K562 (cell line): ENCODE measurements around the gene HPF1. TPM values are rescaled to one million over a fixed set of nuclear protein-coding genes. Genes with fewer than 3 reads are reported as not detected.

Experiments used
- ATAC-seq: fragments of 200-7000 bp; cut with Tn5 transposase; 3 replicates; pipeline ENCODE4 v1.9.1; 2020; ENCODE audit warnings: moderate library complexity
- BruUV-seq: library from RNA; stranded (reverse); fragments of 400-500 nt; replicated peaks from 2 replicates; lab custom pipeline; 2021; lab: Mats Ljungman, UMichigan
- CTCF ChIA-PET: fragments of 300-600 bp; formaldehyde crosslinking; extraction: SDS; loops from one replicate; lab custom pipeline; 2021; ENCODE audit warnings: low intra/inter-chr PET ratio; lab: Yijun Ruan, JAX
- POLR2A ChIA-PET: fragments of 300-600, 350-650 bp; sonication (Branson Sonifier 250); formaldehyde crosslinking; extraction: SDS; loops from one replicate; lab custom pipeline; 2021; ENCODE audit warnings: antibody characterized with exemption, inconsistent platforms; lab: Yijun Ruan, JAX
- DNase-seq, 4 experiments: peaks; one replicate each; pipeline versions ENCODE4 v3.0.0 to v3.0.0-alpha.2; 2011 to 2018; ENCODE audit warnings: low spot score in 3 of 4, mixed read lengths in 3 of 4; ENCODE audit errors: extremely low read depth in 1 of 4
- FAIRE-seq: peaks from 2 replicates; lab custom pipeline; 2011; peaks lifted over from hg19 to GRCh38; lab: Jason Lieb, UNC
- H2AFZ ChIP-seq: 2 replicates; pipeline ENCODE4 v1.6.0; 2011; ENCODE audit warnings: low read depth, low read length, control low read depth, inconsistent platforms
- H3K27ac ChIP-seq: fragments of 200-600 bp; 3 replicates; pipeline ENCODE4 v1.8.0; 2011; ENCODE audit warnings: low read depth, mild to moderate bottlenecking, control low read depth, inconsistent platforms, low read length, moderate library complexity, mixed read lengths; ENCODE audit errors: extremely low read depth
- H3K27me3 ChIP-seq, 2 experiments: fragments of 300-600 bp in 1 of 2; 2 replicates in 1 of 2; 3 replicates in 1 of 2; pipeline versions ENCODE4 v1.6.0 to v1.8.0; 2011; ENCODE audit warnings: inconsistent platforms in 2 of 2, low read length in 2 of 2, mild to moderate bottlenecking in 1 of 2, mixed read lengths in 1 of 2, moderate library complexity in 1 of 2; ENCODE audit not compliant: control insufficient read depth in 2 of 2, insufficient read depth in 2 of 2
- H3K36me3 ChIP-seq: fragments of 300-600 bp; 3 replicates; pipeline ENCODE4 v1.8.0; 2011; ENCODE audit warnings: mild to moderate bottlenecking, low read length, inconsistent platforms; ENCODE audit not compliant: control insufficient read depth, insufficient read depth
- H3K4me1 ChIP-seq, 2 experiments: fragments of 200-600 bp in 1 of 2; replicated peaks in 1 of 2; 2 replicates in 1 of 2; 3 replicates in 1 of 2; pipeline versions ENCODE4 v1.5.1 to v1.8.0; 2011; ENCODE audit warnings: inconsistent platforms in 2 of 2, low read length in 2 of 2, mild to moderate bottlenecking in 1 of 2, mixed read lengths in 1 of 2, moderate library complexity in 1 of 2; ENCODE audit not compliant: control insufficient read depth in 2 of 2, insufficient read depth in 2 of 2
- H3K4me2 ChIP-seq: 2 replicates; pipeline ENCODE4 v1.6.1; 2011; ENCODE audit warnings: low read length, control low read depth, inconsistent platforms, mixed read lengths; ENCODE audit not compliant: insufficient read depth
- H3K4me3 ChIP-seq: fragments of 200-600 bp; sonication (generic), shearing (Covaris generic); 2 replicates; pipeline ENCODE4 v1.5.1; 2016; ENCODE audit warnings: control low read depth, inconsistent platforms
- H3K79me2 ChIP-seq: fragments of 200-600 bp; 3 replicates; pipeline ENCODE4 v1.8.0; 2011; ENCODE audit warnings: low read length, inconsistent platforms; ENCODE audit not compliant: control insufficient read depth, insufficient read depth
- H3K9ac ChIP-seq, 2 experiments: 2 replicates each; pipeline versions ENCODE4 v1.6.0 to v1.6.1; 2011; ENCODE audit warnings: low read depth in 2 of 2, low read length in 2 of 2, control low read depth in 1 of 2, inconsistent platforms in 1 of 2, mild to moderate bottlenecking in 1 of 2, mixed read lengths in 1 of 2; ENCODE audit not compliant: insufficient read depth in 1 of 2
- H3K9me1 ChIP-seq: one replicate; pipeline ENCODE4 v1.6.0; 2011; ENCODE audit warnings: inconsistent platforms, mild to moderate bottlenecking, low read length, moderate library complexity; ENCODE audit not compliant: control insufficient read depth, insufficient read depth
- H3K9me3 ChIP-seq: replicated peaks from 2 replicates; pipeline ENCODE4 v1.5.1; 2011; ENCODE audit warnings: low read depth, low read length, inconsistent platforms; ENCODE audit not compliant: control insufficient read depth, insufficient read depth
- H4K20me1 ChIP-seq: replicated peaks from 2 replicates; pipeline ENCODE4 v1.6.1; 2011; ENCODE audit warnings: low read length, inconsistent platforms, mixed read lengths; ENCODE audit not compliant: control insufficient read depth, insufficient read depth
- CCAR2 ChIP-seq: fragments of 200-400 bp; formaldehyde crosslinking; IDR thresholded peaks from 2 replicates; pipeline ENCODE4 v1.6.1; 2017; ENCODE audit warnings: mild to moderate bottlenecking, low read depth, low read length
- FOXK2 ChIP-seq, 2 experiments: fragments of 450-650 bp; IDR thresholded peaks in 1 of 2; conservative IDR thresholded peaks in 1 of 2; 2 replicates each; pipeline ENCODE4 v1.6.1; 2016; ENCODE audit warnings: low read depth in 2 of 2, mild to moderate bottlenecking in 1 of 2
- JUND ChIP-seq, 2 experiments: IDR thresholded peaks; 2 replicates in 1 of 2; 3 replicates in 1 of 2; pipeline ENCODE4 v1.6.1; 2011; ENCODE audit warnings: borderline replicate concordance in 2 of 2, low read depth in 2 of 2, low read length in 2 of 2, improper control_type of control experiment in 1 of 2, missing biosample characterization in 1 of 2, missing genetic modification characterization in 1 of 2, missing genetic modification reagents in 1 of 2
- KHSRP ChIP-seq: fragments of 450-650 bp; IDR thresholded peaks from 2 replicates; pipeline ENCODE4 v1.6.1; 2017
- RERE ChIP-seq: sonication (generic); formaldehyde crosslinking; IDR thresholded peaks from 2 replicates; pipeline ENCODE4 v1.8.0; 2023; ENCODE audit warnings: missing genetic modification reagents, mild to moderate bottlenecking, borderline replicate concordance
- SIRT6 ChIP-seq: IDR thresholded peaks from one replicate; pipeline ENCODE4 v1.6.1; 2012; ENCODE audit warnings: low read depth, mild to moderate bottlenecking, control low read depth, inconsistent platforms, low read length, moderate library complexity
- SREBF1 ChIP-seq: fragments of 150-350 bp; IDR thresholded peaks from 2 replicates; pipeline ENCODE4 v1.6.1; 2014; ENCODE audit warnings: antibody characterized with exemption, low read depth, low read length, borderline replicate concordance
- ZC3H8 ChIP-seq: fragments of 450-650 bp; IDR thresholded peaks from 2 replicates; pipeline ENCODE4 v1.6.1; 2017
- ZNF699 ChIP-seq: fragments of 250-450 bp; sonication (Bioruptor Pico); IDR thresholded peaks from 2 replicates; pipeline ENCODE4 v1.8.0; 2021; ENCODE audit warnings: mild to moderate bottlenecking, moderate library complexity; ENCODE audit not compliant: insufficient replicate concordance
- WGBS: fragments of 100-300 bp; shearing (Covaris generic); methylation state at CpG from one replicate; pipeline ENCODE4 v1.1.6; 2016; ENCODE audit warnings: low coverage, mixed read lengths; ENCODE audit not compliant: insufficient coverage; ENCODE audit errors: missing lambda C conversion rate; 5-methylcytosine and 5-hydroxymethylcytosine counted together
- in situ Hi-C: fragments of 300-500 bp; cut with MboI; formaldehyde crosslinking; loops from 4 replicates; pipeline ENCODE4 v1.15.0; 2018; ENCODE audit warnings: inconsistent platforms, mixed read lengths
- intact Hi-C: fragments of 100-400 bp; cut with micrococcal nuclease; formaldehyde crosslinking; loops from 2 replicates; pipeline ENCODE4 v1.14.2; 2022
- polyA plus RNA-seq, 8 experiments: library from polyadenylated mRNA; depleted of rRNA in 4 of 8; stranded (reverse) in 5 of 8; unstranded in 3 of 8; fragments of >200 nt; fragmentation: Nextera tagmentation in 2 of 8; fragmentation: Illumina TruSeq in 1 of 8; extraction: Ambion mirVana in 2 of 8; extraction: Trizol in 1 of 8; gene quantifications; 2 replicates each; pipeline versions ENCODE4 v1.2.1 to v1.2.3, GENCODE V29; 2011 to 2014; ENCODE audit warnings: inconsistent platforms in 1 of 8, missing spikeins in 1 of 8
- total RNA-seq, 7 experiments: library from RNA; depleted of rRNA in 6 of 7; stranded (reverse); fragments of >200 nt in 6 of 7; fragmentation: Illumina TruSeq in 2 of 7; extraction: Trizol in 2 of 7; gene quantifications; 2 replicates each; pipeline versions ENCODE4 v1.2.1 to v1.2.3, GENCODE V29; 2011 to 2021; ENCODE audit warnings: low replicate concordance in 1 of 7

The HPF1 gene
- total and polyA plus RNA-seq, 9 of the 15 experiments (the other 6 are each of a cell fraction or from before 2014, with no cell fraction given) = 21.2 to 89.4 (median 35.2) TPM

- in situ Hi-C loops (no loop called here), intact Hi-C loops (no loop called here)
- no peaks in the 10 kb centered on the region for H3K4me1 ChIP-seq
- no peak overlapping the region for H3K4me3 ChIP-seq
- TF ChIP-seq RERE = no peak
- TF ChIP-seq ZC3H8 = no peak
- TF ChIP-seq ZNF699 = no peak
- no peak for TF ChIP-seq JUND (IDR thresholded peaks at IDR 0.05; ENCODE audit: borderline replicate concordance, low read depth, low read length)
- no peak for TF ChIP-seq JUND (tag; IDR thresholded peaks at IDR 0.05; ENCODE audit: borderline replicate concordance, low read depth, low read length)
- no peak for TF ChIP-seq SREBF1
- no peak for TF ChIP-seq SIRT6
- no peak for TF ChIP-seq FOXK2 (conservative IDR thresholded peaks at IDR 0.05 in 1 of 2, IDR thresholded peaks at IDR 0.05 in 1 of 2; ENCODE audit: low read depth in 2 of 2)
- no peak for TF ChIP-seq KHSRP
- TF ChIP-seq CCAR2 = no peak
- ChIA-PET CTCF (no interaction called here), POLR2A (interaction anchor here (1.7 kb wide), 1 partner anchor 103 kb away, joined by 3 read pairs; no protein-coding TSS in a partner anchor)
- H3K27ac ChIP-seq = no peak overlapping the region
- H3K36me3 ChIP-seq = peaks cover 71% of the 10 kb centered on the region
- no TSS peak for BruUV-seq
- ATAC-seq (no peak), DNase-seq (no peak), FAIRE-seq (no peak)
- H3K9me1 ChIP-seq = no peaks in the 10 kb centered on the region
- no peak overlapping the region for H3K4me2 ChIP-seq
- WGBS = 88% methylated on average over 2 of the region's 2 CpGs
- no peak overlapping the region for H2AFZ ChIP-seq
- H3K9me3 ChIP-seq = no peaks in the 10 kb centered on the region
- H3K9ac ChIP-seq = no peak overlapping the region
- no peaks in the 10 kb centered on the region for H4K20me1 ChIP-seq
- no peaks in the 10 kb centered on the region for H3K27me3 ChIP-seq
- H3K79me2 ChIP-seq = no peaks in the 10 kb centered on the region
Measured at GRCh38 chr4:169715826-169716225, 41.9 kb downstream of the HPF1 start.
